ENCODE measurements around the gene INTS7. TPM values are rescaled to one million over a fixed set of nuclear protein-coding genes. Genes with fewer than 3 reads are reported as not detected.
"Not testable (repeated sequence)": the region's sequence is repeated elsewhere in the genome, so short reads cannot be mapped to it uniquely, and the experiment has no call there.

INTS7 gene
- total and polyA plus RNA-seq, 8 donors = 3.1 to 10.1 (median 4.7) TPM

DNA sequence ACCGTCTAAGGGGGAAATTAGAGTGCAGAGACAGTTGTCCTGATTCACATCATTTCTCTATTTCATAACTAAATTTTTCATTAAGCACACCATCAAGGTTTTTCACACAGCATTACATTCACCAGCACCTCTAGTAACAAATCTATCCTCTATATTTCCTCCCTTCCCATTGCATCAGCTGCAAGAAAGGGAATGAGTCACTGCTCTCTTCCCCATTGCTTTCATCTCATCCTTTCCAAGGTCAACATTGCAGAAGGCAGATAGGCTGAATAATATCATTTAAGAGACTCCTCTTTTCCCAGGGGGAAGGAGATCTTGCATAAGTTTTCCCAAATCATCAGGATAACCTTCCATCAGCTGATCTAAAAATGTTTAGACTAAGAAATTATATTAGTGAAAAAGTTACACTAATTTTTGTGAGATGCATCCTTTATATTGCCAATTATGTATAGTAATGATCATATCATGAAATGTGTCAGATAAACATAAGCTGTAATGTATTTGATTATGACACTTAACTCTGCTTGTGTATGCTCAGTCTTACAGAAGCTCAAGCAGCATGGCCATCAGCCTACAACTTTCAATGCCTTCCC lies 4.3 kb downstream of the INTS7 start:
- WGBS, 2 donors = 85 to 86% methylated on average over 1 of the region's 1 CpG
- no peak for TF ChIP-seq CTCF (IDR thresholded peaks at IDR 0.05)
- no peak for FAIRE-seq
- H3K27ac ChIP-seq = no peak overlapping the region
- H3K9me3 ChIP-seq = no peaks in the 10 kb centered on the region
- intact Hi-C loops (cut with DNase I) = loop anchor here in 1 of 3 donors (10.0 kb wide), 1 partner anchor 346 kb away; no protein-coding TSS in a partner anchor
- H3K36me3 ChIP-seq = no peaks in the 10 kb centered on the region
- H3K27me3 ChIP-seq = no peaks in the 10 kb centered on the region
- H3K4me1 ChIP-seq = peaks cover 0 to 26% (median 4%) of the 10 kb centered on the region in 3 donors
- ATAC-seq = no peak
- no peak for DNase-seq
- no peak overlapping the region for H3K4me3 ChIP-seq

- intact Hi-C loops (cut with DNase I); ATAC-seq: not testable (repeated sequence)
Observed at GRCh38 chr1:212027727-212028126, 7.6 kb downstream of the INTS7 start.

DNA sequence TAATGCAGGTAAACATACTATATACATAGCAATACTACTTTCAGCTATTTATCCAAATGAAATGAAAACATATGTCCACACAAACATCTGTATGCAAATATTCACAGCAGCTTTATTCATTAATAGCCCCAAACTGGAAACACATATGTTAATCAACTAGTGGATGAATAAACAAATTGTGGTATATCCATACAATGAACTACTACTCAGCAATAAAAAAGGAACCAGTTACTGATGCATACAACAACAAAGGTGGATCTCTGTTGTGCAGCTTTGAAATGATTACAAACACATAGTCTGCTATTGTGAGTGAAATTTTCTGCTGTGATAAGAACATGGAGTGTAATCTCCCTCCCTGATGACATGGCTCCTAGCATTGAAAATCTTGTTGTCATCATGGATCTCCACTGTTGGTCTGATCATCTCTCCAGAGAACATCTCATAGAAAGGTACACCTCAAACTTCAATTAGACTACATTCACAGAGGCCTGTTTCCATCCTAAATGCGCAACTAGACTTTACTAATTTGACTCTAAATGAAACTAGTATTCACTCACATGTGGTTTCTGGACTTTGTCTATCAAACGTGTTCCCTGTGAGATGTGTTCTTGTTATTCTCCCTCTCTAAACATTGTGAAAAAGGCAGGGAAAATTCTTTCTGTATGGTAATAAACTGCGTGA lies 10.7 kb downstream of the INTS7 start:
- WGBS, 2 donors = 95 to 98% methylated on average over 3 of the region's 3 CpGs

More at GRCh38 chr1:212027727-212028126, 7.6 kb downstream of the INTS7 start:
- WGBS, 2 donors = 88 to 94% methylated on average over 10 of the region's 10 CpGs
- not testable (repeated sequence) for H3K4me3 ChIP-seq, DNase-seq, H3K36me3 ChIP-seq, H3K9me3 ChIP-seq, H3K27me3 ChIP-seq, H3K27ac ChIP-seq, FAIRE-seq
- peaks cover 0 to 13% (median 0%) of the 10 kb centered on the region in 3 donors for H3K4me1 ChIP-seq

GRCh38 chr1:212022908-212023307 lies 12.4 kb downstream of the INTS7 start:
- H3K36me3 ChIP-seq; H3K4me1 ChIP-seq; ATAC-seq; intact Hi-C loops (cut with DNase I); H3K4me3 ChIP-seq; H3K27ac ChIP-seq; H3K9me3 ChIP-seq; FAIRE-seq; DNase-seq; H3K27me3 ChIP-seq: not testable (repeated sequence)

More for the DNA sequence above, 10.7 kb downstream of the INTS7 start:
- DNase-seq (no peak), ATAC-seq (no peak), FAIRE-seq (no peak)
- Histone ChIP-seq H3K36me3 (no peaks in the 10 kb centered on the region), H3K27me3 (no peaks in the 10 kb centered on the region), H3K9me3 (no peaks in the 10 kb centered on the region), H3K27ac (no peak overlapping the region), H3K4me1 (peaks cover 0 to 9% (median 5%) of the 10 kb centered on the region in 3 donors), H3K4me3 (no peak overlapping the region)
- TF ChIP-seq CTCF (IDR thresholded peaks at IDR 0.05) = no peak
- intact Hi-C loops (cut with DNase I) = no loop called here

GRCh38 chr1:212021563-212021962 lies 13.8 kb downstream of the INTS7 start:
- Histone ChIP-seq H3K4me1 (peaks cover 0 to 5% (median 0%) of the 10 kb centered on the region in 3 donors), H3K27me3 (no peaks in the 10 kb centered on the region), H3K27ac (peak overlapping the region in 1 of 4 donors; percentile 19), H3K9me3 (no peaks in the 10 kb centered on the region), H3K36me3 (no peaks in the 10 kb centered on the region), H3K4me3 (no peak overlapping the region)
- no peak for FAIRE-seq
- TF ChIP-seq CTCF (IDR thresholded peaks at IDR 0.05) = no peak
- intact Hi-C loops (cut with DNase I) = no loop called here
- no peak for DNase-seq
- peak in 2 of 4 donors; percentile 44 to 48 for ATAC-seq
- 70% methylated on average over 2 of the region's 2 CpGs for WGBS, 2 donors

DNA sequence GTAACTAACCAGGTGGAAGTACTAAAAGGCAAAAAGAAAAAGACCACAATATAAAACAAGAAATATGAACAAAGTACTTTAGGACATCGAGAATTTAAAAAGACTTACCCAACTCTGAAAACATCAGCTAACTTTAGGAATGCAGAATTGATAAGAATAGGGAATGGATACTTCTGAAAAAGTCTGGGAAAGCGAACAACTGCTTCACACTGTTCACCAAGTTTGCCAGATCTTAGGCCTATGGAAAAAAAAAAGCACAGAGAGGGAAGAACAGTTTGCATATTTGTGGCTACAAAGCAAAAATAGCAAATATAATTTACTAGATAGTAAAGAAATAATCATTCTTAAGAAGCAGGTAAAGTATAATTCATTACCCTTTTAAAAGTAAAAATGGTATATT lies 14.4 kb downstream of the INTS7 start:
- no peak for FAIRE-seq
- no peaks in the 10 kb centered on the region for H3K27me3 ChIP-seq
- no peak overlapping the region for H3K4me3 ChIP-seq
- no peak for TF ChIP-seq CTCF (IDR thresholded peaks at IDR 0.05)
- intact Hi-C loops (cut with DNase I) = no loop called here
- DNase-seq = no peak
- peak overlapping the region in 1 of 4 donors; percentile 19 for H3K27ac ChIP-seq
- H3K9me3 ChIP-seq = no peaks in the 10 kb centered on the region
- ATAC-seq = peak; percentile 48 to 90 (median 71)
- peaks cover 0 to 5% (median 0%) of the 10 kb centered on the region in 3 donors for H3K4me1 ChIP-seq
- 31 to 37% methylated on average over 2 of the region's 2 CpGs for whole genome bisulfite sequencing, 2 donors
- no peaks in the 10 kb centered on the region for H3K36me3 ChIP-seq

All from pancreas (tissue), 10 donors.